Fibroblast of lung (primary cell): ENCODE data around the gene SERBP1.

Source experiments
- CTCF ChIP-seq, 2 donors: IDR thresholded peaks in 1 of 2; conservative IDR thresholded peaks in 1 of 2; 1 replicate in 1 of 2; 2 replicates in 1 of 2; pipeline ENCODE4 v1.5.1; 2011 to 2012; ENCODE audit warnings: low read length in 2 of 2, control low read depth in 1 of 2, inconsistent platforms in 1 of 2, low read depth in 1 of 2, mild to moderate bottlenecking in 1 of 2
- EZH2 ChIP-seq: IDR thresholded peaks from 2 replicates; pipeline ENCODE4 v1.5.1; 2012; ENCODE audit warnings: low read length, control low read depth, mild to moderate bottlenecking; ENCODE audit errors: missing control alignments

- TF ChIP-seq CTCF (conservative IDR thresholded peaks at IDR 0.05 in 1 of 2, IDR thresholded peaks at IDR 0.05 in 1 of 2; ENCODE audit: low read depth in 1 of 2, low read length in 2 of 2), result no peak
- TF ChIP-seq EZH2, result no peak
These were observed 70.6 kb downstream of the SERBP1 start for GRCh38 chr1:67359592-67359991.
